BE2C (cell line): ENCODE results near the gene NCSTN.
"Not testable (repeated sequence)": the region's sequence is repeated elsewhere in the genome, so short reads cannot be mapped to it uniquely, and the experiment has no call there.

Source experiments
- DNase-seq: peaks from one replicate; pipeline ENCODE4 v3.0.0-alpha.2; 2020
- H3K27me3 ChIP-seq: fragments of 250-450 bp; sonication (Bioruptor Pico); 2 replicates; pipeline ENCODE4 v1.5.1; 2020; ENCODE audit warnings: mild to moderate bottlenecking
- H3K36me3 ChIP-seq: fragments of 250-450 bp; sonication (Bioruptor Pico); 2 replicates; pipeline ENCODE4 v1.5.1; 2020; ENCODE audit warnings: mild to moderate bottlenecking
- H3K4me1 ChIP-seq: fragments of 250-450 bp; sonication (Bioruptor Pico); 2 replicates; pipeline ENCODE4 v1.5.1; 2020
- H3K4me3 ChIP-seq: 2 replicates; pipeline ENCODE4 v1.5.1; 2011; ENCODE audit warnings: low read depth, low read length
- H3K9me3 ChIP-seq: fragments of 250-450 bp; sonication (Bioruptor Pico); 2 replicates; pipeline ENCODE4 v1.5.1; 2020
- TF ChIP-seq, protein P1 (sequence below): IDR thresholded peaks from 2 replicates; pipeline ENCODE4 v1.5.1; 2012; ENCODE audit warnings: mild to moderate bottlenecking, low read depth, low read length

NCSTN gene

DNA sequence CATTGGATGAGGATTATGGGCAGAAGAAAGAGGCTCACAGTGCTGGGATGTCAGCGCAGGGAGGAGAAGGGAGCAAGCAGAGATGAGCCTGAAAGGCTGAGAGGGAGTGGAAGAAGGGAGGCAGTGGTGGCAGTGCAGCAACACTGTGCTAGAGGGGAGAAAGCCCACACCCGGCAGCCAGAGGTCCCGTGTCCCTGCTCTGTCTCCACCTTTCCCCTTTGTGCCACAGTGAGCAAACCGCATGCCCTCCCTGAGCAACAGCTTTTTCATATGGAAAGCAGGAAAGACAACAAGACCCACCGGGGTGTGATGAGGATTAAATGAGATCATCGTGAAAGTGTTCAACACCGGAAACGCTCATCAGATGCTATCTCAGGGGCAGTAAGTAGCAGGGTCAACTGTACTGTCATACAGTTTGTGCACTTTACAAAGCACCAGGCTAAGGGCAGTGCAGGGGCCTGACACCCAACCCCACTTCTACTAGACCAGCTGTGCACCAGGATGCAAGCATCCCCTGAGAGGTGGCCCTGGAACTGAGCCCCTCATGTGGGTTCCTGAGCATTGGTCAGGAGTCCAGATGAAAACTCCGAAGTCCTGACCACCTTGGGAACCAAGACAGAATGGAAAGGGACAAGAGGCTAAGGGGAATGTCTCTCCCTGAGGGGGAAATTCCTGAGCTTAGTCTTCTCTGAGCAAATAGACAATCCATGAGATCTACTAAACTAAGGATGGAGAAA lies 32.8 kb downstream of the NCSTN start:
- Histone ChIP-seq H3K4me3 (no peak overlapping the region), H3K36me3 (no peaks in the 10 kb centered on the region), H3K27me3 (0 out of 2 replicates have a peak, but pooled peaks cover 2% of the 10 kb centered on the region), H3K9me3 (no peaks in the 10 kb centered on the region), H3K4me1 (no peaks in the 10 kb centered on the region)
- TF ChIP-seq, protein P1, sequence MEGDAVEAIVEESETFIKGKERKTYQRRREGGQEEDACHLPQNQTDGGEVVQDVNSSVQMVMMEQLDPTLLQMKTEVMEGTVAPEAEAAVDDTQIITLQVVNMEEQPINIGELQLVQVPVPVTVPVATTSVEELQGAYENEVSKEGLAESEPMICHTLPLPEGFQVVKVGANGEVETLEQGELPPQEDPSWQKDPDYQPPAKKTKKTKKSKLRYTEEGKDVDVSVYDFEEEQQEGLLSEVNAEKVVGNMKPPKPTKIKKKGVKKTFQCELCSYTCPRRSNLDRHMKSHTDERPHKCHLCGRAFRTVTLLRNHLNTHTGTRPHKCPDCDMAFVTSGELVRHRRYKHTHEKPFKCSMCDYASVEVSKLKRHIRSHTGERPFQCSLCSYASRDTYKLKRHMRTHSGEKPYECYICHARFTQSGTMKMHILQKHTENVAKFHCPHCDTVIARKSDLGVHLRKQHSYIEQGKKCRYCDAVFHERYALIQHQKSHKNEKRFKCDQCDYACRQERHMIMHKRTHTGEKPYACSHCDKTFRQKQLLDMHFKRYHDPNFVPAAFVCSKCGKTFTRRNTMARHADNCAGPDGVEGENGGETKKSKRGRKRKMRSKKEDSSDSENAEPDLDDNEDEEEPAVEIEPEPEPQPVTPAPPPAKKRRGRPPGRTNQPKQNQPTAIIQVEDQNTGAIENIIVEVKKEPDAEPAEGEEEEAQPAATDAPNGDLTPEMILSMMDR, result no peak
- DNase-seq, result no peak

DNA sequence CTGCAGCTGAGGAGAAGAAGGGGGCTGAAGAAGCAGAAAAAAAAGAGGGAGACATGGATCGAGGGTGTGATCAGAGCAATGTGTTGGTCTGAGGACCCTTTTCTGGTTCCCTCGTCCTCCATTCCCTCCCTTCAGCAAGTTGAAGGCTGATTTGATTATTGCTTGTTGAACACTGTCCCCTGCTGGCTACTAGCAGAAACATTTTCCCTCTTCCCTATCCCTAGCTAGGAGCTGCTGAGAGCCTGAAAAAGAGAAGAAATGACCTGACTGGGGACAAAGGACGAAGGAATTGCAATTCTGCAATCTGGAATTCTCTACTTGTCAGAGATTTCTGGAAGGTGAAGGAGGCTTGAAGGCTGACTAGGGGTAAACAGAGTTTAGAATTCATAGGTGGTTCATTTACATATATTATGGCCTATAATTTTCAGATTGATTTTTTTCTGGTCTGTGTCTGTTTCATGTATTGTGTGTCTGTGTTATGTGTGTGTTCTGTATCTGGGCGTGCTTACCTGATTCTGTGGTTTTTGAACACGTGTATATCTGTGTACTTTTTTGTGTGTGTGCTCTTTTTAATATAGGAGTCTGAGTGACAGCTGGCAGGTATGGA lies 33.4 kb downstream of the NCSTN start:
- peak; percentile 52 for DNase-seq
- no peaks in the 10 kb centered on the region for H3K36me3 ChIP-seq
- TF ChIP-seq, protein P1, result peak; percentile 99
- no peaks in the 10 kb centered on the region for H3K4me1 ChIP-seq
- peaks cover 2% of the 10 kb centered on the region; the same call in 1 of the 2 replicates for H3K27me3 ChIP-seq
- no peaks in the 10 kb centered on the region for H3K9me3 ChIP-seq
- no peak overlapping the region for H3K4me3 ChIP-seq

DNA sequence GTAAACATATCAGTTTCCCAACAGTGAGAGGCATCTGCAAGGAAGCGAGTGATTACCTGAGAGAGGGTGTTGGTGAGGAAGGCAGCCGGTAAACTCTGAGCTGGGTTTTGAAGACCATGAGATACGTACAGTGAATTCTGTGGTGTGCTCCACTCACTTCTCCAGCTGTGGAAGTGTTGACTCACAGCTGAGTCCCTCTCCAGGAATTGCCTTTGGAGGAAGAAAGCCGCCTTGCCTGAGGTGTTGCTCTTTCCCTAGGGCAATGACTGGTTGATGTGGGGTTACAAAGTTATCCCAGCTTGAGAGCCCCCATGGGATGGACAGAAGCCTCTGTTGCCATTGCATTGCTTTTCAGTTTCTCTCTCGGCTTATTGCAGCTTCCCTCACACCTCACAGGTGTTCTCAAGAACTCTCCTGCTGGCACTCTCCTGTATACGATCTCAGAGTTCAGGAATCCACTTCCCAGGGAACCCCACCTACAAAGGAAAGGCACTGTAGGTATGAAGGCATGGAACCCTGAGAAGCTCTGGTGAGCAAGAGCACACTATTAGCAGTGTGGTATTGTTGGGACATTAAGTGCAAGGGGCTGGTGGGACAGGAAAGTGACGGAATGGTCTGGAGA lies 34.5 kb downstream of the NCSTN start:
- no peaks in the 10 kb centered on the region for H3K36me3 ChIP-seq
- TF ChIP-seq, protein P1, result no peak
- no peak overlapping the region for H3K4me3 ChIP-seq
- no peaks in the 10 kb centered on the region for H3K9me3 ChIP-seq
- DNase-seq, result no peak
- H3K4me1 ChIP-seq, result no peaks in the 10 kb centered on the region
- peaks cover 2% of the 10 kb centered on the region; the same call in 1 of the 2 replicates for H3K27me3 ChIP-seq

DNA sequence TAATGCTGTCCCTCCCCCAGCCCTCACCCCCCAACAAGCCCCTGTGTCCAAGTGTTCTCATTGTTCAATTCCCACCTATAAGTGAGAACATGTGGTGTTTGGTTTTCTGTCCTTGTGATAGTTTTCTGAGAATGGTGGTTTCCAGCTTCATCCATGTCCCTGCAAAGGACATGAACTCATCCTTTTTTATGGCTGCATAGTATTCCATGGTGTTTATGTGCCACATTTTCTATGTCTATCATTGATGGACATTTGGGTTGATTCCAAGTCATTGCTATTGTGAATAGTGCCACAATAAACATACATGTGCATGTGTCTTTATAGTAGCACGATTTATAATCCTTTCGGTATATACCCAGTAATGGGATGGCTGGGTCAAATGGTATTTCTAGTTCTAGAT lies 41.6 kb downstream of the NCSTN start:
- H3K4me3 ChIP-seq, DNase-seq, H3K27me3 ChIP-seq, H3K36me3 ChIP-seq, H3K9me3 ChIP-seq, H3K4me1 ChIP-seq: not testable (repeated sequence)

DNA sequence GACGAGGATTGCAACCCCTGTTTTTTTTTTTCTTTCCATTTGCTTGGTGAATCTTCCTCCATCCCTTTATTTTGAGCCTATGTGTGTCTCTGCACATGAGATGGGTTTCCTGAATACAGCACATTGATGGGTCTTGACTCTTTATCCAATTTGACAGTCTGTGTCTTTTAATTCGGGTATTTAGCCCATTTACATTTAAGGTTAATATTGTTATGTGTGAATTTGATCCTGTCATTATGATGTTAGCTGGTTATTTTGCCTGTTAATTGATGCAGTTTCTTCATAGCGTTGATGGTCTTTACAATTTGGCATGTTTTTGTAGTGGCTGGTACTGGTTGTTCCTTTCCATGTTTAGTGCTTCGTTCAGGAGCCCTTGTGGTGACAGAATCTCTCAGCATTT lies 45.2 kb downstream of the NCSTN start:
- not testable (repeated sequence) for H3K9me3 ChIP-seq, H3K36me3 ChIP-seq, H3K4me3 ChIP-seq, H3K4me1 ChIP-seq, DNase-seq, H3K27me3 ChIP-seq

DNA sequence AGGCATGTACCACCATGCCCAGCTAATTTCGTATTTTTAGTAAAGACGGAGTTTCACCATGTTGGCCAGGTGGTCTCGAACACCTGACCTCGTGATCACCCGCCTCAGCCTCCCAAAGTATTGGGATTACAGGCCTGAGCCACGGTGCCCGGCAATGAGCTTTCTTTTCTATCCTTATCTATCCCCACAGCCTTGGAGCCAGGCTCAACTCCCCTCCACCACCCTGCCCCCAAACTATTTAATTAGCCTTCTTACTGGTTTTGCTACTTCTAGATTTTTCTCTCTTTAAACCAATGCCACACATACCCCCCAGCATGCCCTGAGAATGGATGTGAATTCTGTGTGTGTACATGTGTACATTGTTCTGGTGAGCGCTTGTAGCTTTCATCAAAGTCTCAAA lies 51.5 kb downstream of the NCSTN start:
- no peaks in the 10 kb centered on the region for H3K4me1 ChIP-seq
- H3K4me3 ChIP-seq, result no peak overlapping the region
- TF ChIP-seq, protein P1, result no peak
- DNase-seq, result no peak
- peaks cover 6% of the 10 kb centered on the region for H3K27me3 ChIP-seq
- no peaks in the 10 kb centered on the region for H3K9me3 ChIP-seq
- no peaks in the 10 kb centered on the region for H3K36me3 ChIP-seq

DNA sequence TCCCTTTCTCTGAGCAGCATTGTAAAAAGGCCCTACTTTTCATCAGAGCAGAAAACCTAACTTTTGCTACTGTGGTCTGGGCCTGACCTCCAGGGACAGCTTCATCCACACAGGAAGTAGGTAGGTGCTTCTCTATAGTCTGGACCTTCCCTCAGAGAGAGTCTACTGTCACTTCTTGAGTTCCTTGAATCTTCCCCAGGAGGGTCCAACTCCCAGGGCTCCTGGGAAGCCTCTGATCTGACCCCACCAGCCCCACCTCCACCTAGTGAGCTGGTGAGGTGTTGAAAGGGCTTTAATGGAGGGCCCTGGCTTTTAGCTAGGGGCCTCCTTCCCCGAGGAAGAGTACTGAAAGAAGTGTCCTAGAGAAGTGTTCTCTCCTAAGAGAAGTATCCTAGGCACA lies 54.5 kb downstream of the NCSTN start:
- no peaks in the 10 kb centered on the region for H3K9me3 ChIP-seq
- H3K4me1 ChIP-seq, result no peaks in the 10 kb centered on the region; the same call in 1 of the 2 replicates
- H3K36me3 ChIP-seq, result no peaks in the 10 kb centered on the region
- no peak for DNase-seq
- no peaks in the 10 kb centered on the region for H3K27me3 ChIP-seq
- TF ChIP-seq, protein P1, result no peak
- no peak overlapping the region for H3K4me3 ChIP-seq
